MCF 10A (cell line): Measurements from ENCODE around the gene SLX4IP. TPM values are rescaled to one million over a fixed set of nuclear protein-coding genes. Genes with fewer than 3 reads are reported as not detected.

Experiments
- BruUV-seq: library from RNA; stranded (reverse); fragments of 400-500 nt; replicated peaks from 2 replicates; lab custom pipeline; 2021; lab: Mats Ljungman, UMichigan
- CTCF ChIA-PET: fragments of 300-600 bp; sonication (Branson Sonifier 250); formaldehyde crosslinking; extraction: SDS; loops from one replicate; lab custom pipeline; 2021; ENCODE audit warnings: antibody characterized with exemption, inconsistent platforms; lab: Yijun Ruan, JAX
- POLR2A ChIA-PET: fragments of 300-600, 350-650 bp; sonication (Branson Sonifier 250); formaldehyde crosslinking; extraction: SDS; loops from one replicate; lab custom pipeline; 2020; ENCODE audit warnings: antibody characterized with exemption, inconsistent platforms; lab: Yijun Ruan, JAX
- DNase-seq: peaks from one replicate; pipeline ENCODE4 v3.0.0-alpha.2; 2018; ENCODE audit not compliant: unreplicated experiment
- H3K27ac Mint-ChIP-seq: one replicate; pipeline ENCODE4 v1.8.0; 2022; ENCODE audit warnings: mild to moderate bottlenecking, low read depth, mixed read lengths; ENCODE audit not compliant: unreplicated experiment
- H3K27me3 Mint-ChIP-seq: one replicate; pipeline ENCODE4 v1.8.0; 2022; ENCODE audit warnings: mixed read lengths; ENCODE audit not compliant: insufficient read depth, unreplicated experiment
- H3K36me3 Mint-ChIP-seq: one replicate; pipeline ENCODE4 v1.8.0; 2022; ENCODE audit warnings: mild to moderate bottlenecking, moderate library complexity, mixed read lengths; ENCODE audit not compliant: insufficient read depth, unreplicated experiment
- H3K4me1 Mint-ChIP-seq: one replicate; pipeline ENCODE4 v1.8.0; 2022; ENCODE audit warnings: mixed read lengths; ENCODE audit not compliant: insufficient read depth, unreplicated experiment
- H3K4me3 Mint-ChIP-seq: one replicate; pipeline ENCODE4 v1.8.0; 2022; ENCODE audit warnings: mild to moderate bottlenecking, moderate library complexity, mixed read lengths; ENCODE audit not compliant: unreplicated experiment
- H3K9me3 Mint-ChIP-seq: one replicate; pipeline ENCODE4 v1.8.0; 2022; ENCODE audit warnings: mixed read lengths; ENCODE audit not compliant: unreplicated experiment
- CTCF ChIP-seq: fragments of 200-600 bp; IDR thresholded peaks from one replicate; pipeline ENCODE4 v1.8.0; 2022; ENCODE audit warnings: antibody characterized with exemption, mild to moderate bottlenecking; ENCODE audit not compliant: unreplicated experiment
- intact Hi-C: fragments of 100-400 bp; cut with micrococcal nuclease; formaldehyde crosslinking; loops from 2 replicates; pipeline ENCODE4 v1.14.1; 2022
- total RNA-seq: library from RNA; stranded (reverse); gene quantifications from 2 replicates; pipeline ENCODE4 v1.2.3, GENCODE V29; 2022

The SLX4IP gene
- total RNA-seq, 1 experiment from 2014 or later, result 11.2 TPM

- Mint-ChIP-seq H3K27me3 (no peaks in the 10 kb centered on the region), H3K4me1 (peaks cover 25% of the 10 kb centered on the region), H3K4me3 (no peak overlapping the region), H3K9me3 (no peaks in the 10 kb centered on the region), H3K27ac (peak overlapping the region; percentile 27), H3K36me3 (no peaks in the 10 kb centered on the region)
- TF ChIP-seq CTCF, result no peak
- no TSS peak for BruUV-seq
- intact Hi-C loops, result no loop called here
- CTCF ChIA-PET, result interaction anchor here (1.3 to 3.0 kb wide), 5 partner anchors 10 to 74 kb away, joined by 6 to 23 read pairs (median 10); no protein-coding TSS in a partner anchor
- POLR2A ChIA-PET, result interaction anchor here (0.6 to 4.0 kb wide), 14 partner anchors 10 to 650 kb away, joined by 3 to 42 read pairs (median 8); partner anchors contain the start of genes JAG1, MKKS and SLX4IP
- peak; percentile 86 for DNase-seq
These were observed 191.8 kb downstream of the SLX4IP start for GRCh38 chr20:10626896-10627295.

GRCh38 chr20:10629946-10630650 is 195.0 kb downstream of the SLX4IP start:
- H3K36me3 Mint-ChIP-seq, result no peaks in the 10 kb centered on the region
- H3K4me3 Mint-ChIP-seq, result no peak overlapping the region
- no TSS peak for BruUV-seq
- H3K4me1 Mint-ChIP-seq, result peaks cover 31% of the 10 kb centered on the region
- no peak for TF ChIP-seq CTCF
- H3K27me3 Mint-ChIP-seq, result no peaks in the 10 kb centered on the region
- no peaks in the 10 kb centered on the region for H3K9me3 Mint-ChIP-seq
- H3K27ac Mint-ChIP-seq, result no peak overlapping the region
- no peak for DNase-seq
- ChIA-PET CTCF (interaction anchor here (0.6 kb wide), 1 partner anchor 519 kb away, joined by 4 read pairs; no protein-coding TSS in a partner anchor), POLR2A (interaction anchor here (3.6 to 4.0 kb wide), 2 partner anchors 7 to 31 kb away, joined by 20 to 42 read pairs; no protein-coding TSS in a partner anchor)
- intact Hi-C loops, result no loop called here

GRCh38 chr20:10631126-10631525 is 196.0 kb downstream of the SLX4IP start:
- no peak for TF ChIP-seq CTCF
- intact Hi-C loops, result no loop called here
- Mint-ChIP-seq H3K27ac (no peak overlapping the region), H3K4me3 (no peak overlapping the region), H3K4me1 (peaks cover 28% of the 10 kb centered on the region), H3K27me3 (no peaks in the 10 kb centered on the region), H3K36me3 (no peaks in the 10 kb centered on the region), H3K9me3 (no peaks in the 10 kb centered on the region)
- POLR2A ChIA-PET, result interaction anchor here (0.7 to 1.7 kb wide), 5 partner anchors 12 to 40 kb away, joined by 3 to 9 read pairs (median 4); no protein-coding TSS in a partner anchor
- no TSS peak for BruUV-seq
- no peak for DNase-seq
- CTCF ChIA-PET, result interaction anchor here (0.7 to 1.5 kb wide), 4 partner anchors 10 to 94 kb away, joined by 3 to 5 read pairs (median 3); no protein-coding TSS in a partner anchor

- Mint-ChIP-seq H3K9me3 (no peaks in the 10 kb centered on the region), H3K4me3 (no peak overlapping the region), H3K4me1 (peaks cover 32% of the 10 kb centered on the region), H3K27ac (no peak overlapping the region), H3K36me3 (peaks cover 8% of the 10 kb centered on the region), H3K27me3 (no peaks in the 10 kb centered on the region)
- intact Hi-C loops, result no loop called here
- DNase-seq, result no peak
- CTCF ChIA-PET, result interaction anchor here (0.6 to 1.3 kb wide), 4 partner anchors 38 to 911 kb away, joined by 3 to 5 read pairs (median 4); no protein-coding TSS in a partner anchor
- no peak for TF ChIP-seq CTCF
- no TSS peak for BruUV-seq
- POLR2A ChIA-PET, result interaction anchor here (0.7 to 1.6 kb wide), 4 partner anchors 14 to 198 kb away, joined by 3 to 9 read pairs (median 4); partner anchors contain the start of genes MKKS and SLX4IP
These were observed 197.8 kb downstream of the SLX4IP start for GRCh38 chr20:10632721-10633509.
